Measurements from ENCODE around the gene CELF6. TPM values are rescaled to one million over a fixed set of nuclear protein-coding genes. Genes with fewer than 3 reads are reported as not detected.

The CELF6 gene
- total RNA-seq, 3 donors from 2014 or later (not counting 1 experiment from before 2014, with no cell fraction given), result 2.6 to 3.2 (median 2.8) TPM

GRCh38 chr15:72318408-72318942, 1.5 kb downstream of the CELF6 start:
- Histone ChIP-seq H3K4me3 (ENCODE audit: low read length) (no peak overlapping the region), H3K27ac (ENCODE audit: low read length) (no peak overlapping the region), H3K9me3 (ENCODE audit: control insufficient read depth, insufficient read depth, low read length) (no peaks in the 10 kb centered on the region), H3K27me3 (ENCODE audit: control insufficient read depth, insufficient read depth, low read length) (no peaks in the 10 kb centered on the region), H3K4me1 (ENCODE audit: control insufficient read depth, insufficient read depth, low read length) (peaks cover 15% of the 10 kb centered on the region), H3K36me3 (ENCODE audit: control insufficient read depth, insufficient read depth, low read length) (no peaks in the 10 kb centered on the region)
- DNase-seq, result no peak
- H3K4me1 Mint-ChIP-seq, result peaks cover 16 to 19% of the 10 kb centered on the region in 2 donors
- no peak for TF ChIP-seq CTCF (IDR thresholded peaks at IDR 0.05)
- peak overlapping the region; percentile 41 to 80 for H3K27ac Mint-ChIP-seq
- ATAC-seq, result no peak
- intact Hi-C loops (cut with micrococcal nuclease), result loop anchor here (10.0 kb wide), 2 partner anchors 156 to 356 kb away; partner anchors contain the start of gene ARIH1
- H3K9me3 Mint-ChIP-seq, result peaks cover 0 to 2% of the 10 kb centered on the region in 2 donors
- no peaks in the 10 kb centered on the region for H3K36me3 Mint-ChIP-seq
- peak overlapping the region; percentile 83 for H3K4me3 Mint-ChIP-seq
- no peaks in the 10 kb centered on the region for H3K27me3 Mint-ChIP-seq (ENCODE audit: low read depth in 2 of 2)
- no CpG with 5 or more reads among the region's 2 CpGs for WGBS (ENCODE audit: insufficient coverage)

- no peaks in the 10 kb centered on the region for H3K36me3 ChIP-seq (ENCODE audit: control insufficient read depth, insufficient read depth, low read length)
- H3K9me3 Mint-ChIP-seq, result peaks cover 0 to 2% of the 10 kb centered on the region in 2 donors
- peaks cover 15 to 19% of the 10 kb centered on the region in 2 donors for H3K4me1 Mint-ChIP-seq
- ATAC-seq (no peak), DNase-seq (no peak)
- H3K27me3 Mint-ChIP-seq (ENCODE audit: low read depth in 2 of 2), result no peaks in the 10 kb centered on the region
- peaks cover 15% of the 10 kb centered on the region for H3K4me1 ChIP-seq (ENCODE audit: control insufficient read depth, insufficient read depth, low read length)
- no peaks in the 10 kb centered on the region for H3K9me3 ChIP-seq (ENCODE audit: control insufficient read depth, insufficient read depth, low read length)
- 66% methylated on average over 5 of the region's 6 CpGs for WGBS (ENCODE audit: insufficient coverage)
- no peak overlapping the region for H3K27ac ChIP-seq (ENCODE audit: low read length)
- no peak overlapping the region for H3K27ac Mint-ChIP-seq
- no peak for TF ChIP-seq CTCF (IDR thresholded peaks at IDR 0.05)
- H3K4me3 ChIP-seq (ENCODE audit: low read length), result no peak overlapping the region
- intact Hi-C loops (cut with micrococcal nuclease), result loop anchor here (10.0 kb wide), 2 partner anchors 159 to 359 kb away; partner anchors contain the start of gene ARIH1
- H3K27me3 ChIP-seq (ENCODE audit: control insufficient read depth, insufficient read depth, low read length), result no peaks in the 10 kb centered on the region
- H3K4me3 Mint-ChIP-seq, result no peak overlapping the region
- no peaks in the 10 kb centered on the region for H3K36me3 Mint-ChIP-seq
Observed at GRCh38 chr15:72315706-72316370, 4.1 kb downstream of the CELF6 start.

GRCh38 chr15:72313881-72314280, 6.1 kb downstream of the CELF6 start:
- ATAC-seq (no peak), DNase-seq (no peak)
- Mint-ChIP-seq H3K27ac (no peak overlapping the region), H3K9me3 (no peaks in the 10 kb centered on the region), H3K27me3 (ENCODE audit: low read depth in 2 of 2) (no peaks in the 10 kb centered on the region), H3K4me3 (no peak overlapping the region), H3K36me3 (no peaks in the 10 kb centered on the region), H3K4me1 (peaks cover 5 to 6% of the 10 kb centered on the region in 2 donors)
- intact Hi-C loops (cut with micrococcal nuclease), result loop anchor here (5.0 to 10.0 kb wide), 3 partner anchors 161 to 361 kb away; partner anchors contain the start of gene ARIH1
- Histone ChIP-seq H3K27me3 (ENCODE audit: control insufficient read depth, insufficient read depth, low read length) (no peaks in the 10 kb centered on the region), H3K4me3 (ENCODE audit: low read length) (no peak overlapping the region), H3K27ac (ENCODE audit: low read length) (no peak overlapping the region), H3K36me3 (ENCODE audit: control insufficient read depth, insufficient read depth, low read length) (no peaks in the 10 kb centered on the region), H3K4me1 (ENCODE audit: control insufficient read depth, insufficient read depth, low read length) (no peaks in the 10 kb centered on the region), H3K9me3 (ENCODE audit: control insufficient read depth, insufficient read depth, low read length) (no peaks in the 10 kb centered on the region)
- WGBS (ENCODE audit: insufficient coverage), result 97% methylated on average over 2 of the region's 2 CpGs
- TF ChIP-seq CTCF (IDR thresholded peaks at IDR 0.05), result no peak
